Gastroesophageal sphincter (tissue), 4 donors: ENCODE results near the gene FPR1. TPM values are rescaled to one million over a fixed set of nuclear protein-coding genes. Genes with fewer than 3 reads are reported as not detected.
A peak's percentile ranks its signal among the peaks of the same experiment; 100 is the strongest.

Experiments used
- ATAC-seq: fragments of 150-250 bp; one replicate; pipeline ENCODE4 v1.9.1; 2016; ENCODE audit warnings: mild to moderate bottlenecking, moderate library complexity
- H3K27ac ChIP-seq, 4 donors: fragments of 200-600 bp; sonication (generic) in 3 of 4; 1 replicate in 3 of 4; 2 replicates in 1 of 4; pipeline ENCODE4 v1.5.1; 2016 to 2019
- H3K27me3 ChIP-seq: fragments of 200-600 bp; sonication (generic); one replicate; pipeline ENCODE4 v1.5.1; 2019
- H3K36me3 ChIP-seq, 2 donors: fragments of 200-600 bp; sonication (generic); one replicate each; pipeline ENCODE4 v1.5.1; 2019; ENCODE audit warnings: control low read depth in 1 of 2
- H3K4me1 ChIP-seq, 3 donors: fragments of 200-600 bp; sonication (generic); 1 replicate in 2 of 3; 2 replicates in 1 of 3; pipeline ENCODE4 v1.5.1; 2016 to 2019; ENCODE audit warnings: control low read depth in 2 of 3
- H3K4me3 ChIP-seq, 2 donors: fragments of 200-600 bp; sonication (generic); one replicate each; pipeline ENCODE4 v1.5.1; 2019; ENCODE audit warnings: mild to moderate bottlenecking in 1 of 2, moderate library complexity in 1 of 2
- H3K9me3 ChIP-seq, 3 donors: fragments of 200-600 bp; sonication (generic); one replicate each; pipeline ENCODE4 v1.5.1; 2017 to 2019; ENCODE audit warnings: control low read depth in 2 of 3
- EP300 ChIP-seq: sonication (generic); formaldehyde crosslinking; IDR thresholded peaks from one replicate; pipeline ENCODE4 v1.6.1; 2017; ENCODE audit warnings: antibody characterized with exemption, mild to moderate bottlenecking
- POLR2A ChIP-seq, 2 donors: fragments of 450-650 bp; IDR thresholded peaks; one replicate each; pipeline ENCODE4 v1.6.1; 2017; ENCODE audit warnings: antibody characterized with exemption in 2 of 2, mild to moderate bottlenecking in 2 of 2, moderate library complexity in 1 of 2
- POLR2AphosphoS5 ChIP-seq: sonication (generic); formaldehyde crosslinking; IDR thresholded peaks from one replicate; pipeline ENCODE4 v1.6.1; 2017; ENCODE audit warnings: antibody characterized with exemption
- WGBS, 2 donors: methylation state at CpG; one replicate each; pipeline ENCODE4 v1.1.5; 2018; ENCODE audit warnings: low coverage in 1 of 2; 5-methylcytosine and 5-hydroxymethylcytosine counted together
- total RNA-seq, 4 donors: library from RNA; depleted of rRNA; stranded (reverse); fragments of >200 nt; gene quantifications; one replicate each; pipeline ENCODE4 v1.1.0, GENCODE V29; 2016
- TF ChIP-seq, protein P1 (sequence below), 4 experiments: fragments of 200-600 bp in 2 of 4; fragments of 450-650 bp in 2 of 4; sonication (generic) in 1 of 4; IDR thresholded peaks; one replicate each; pipeline ENCODE4 v1.5.1; 2017 to 2019; ENCODE audit warnings: antibody characterized with exemption in 4 of 4, mild to moderate bottlenecking in 2 of 4, moderate library complexity in 2 of 4

The FPR1 gene
- total RNA-seq, 4 donors from 2014 or later, result 0.93 to 19.8 (median 9.2) TPM

DNA sequence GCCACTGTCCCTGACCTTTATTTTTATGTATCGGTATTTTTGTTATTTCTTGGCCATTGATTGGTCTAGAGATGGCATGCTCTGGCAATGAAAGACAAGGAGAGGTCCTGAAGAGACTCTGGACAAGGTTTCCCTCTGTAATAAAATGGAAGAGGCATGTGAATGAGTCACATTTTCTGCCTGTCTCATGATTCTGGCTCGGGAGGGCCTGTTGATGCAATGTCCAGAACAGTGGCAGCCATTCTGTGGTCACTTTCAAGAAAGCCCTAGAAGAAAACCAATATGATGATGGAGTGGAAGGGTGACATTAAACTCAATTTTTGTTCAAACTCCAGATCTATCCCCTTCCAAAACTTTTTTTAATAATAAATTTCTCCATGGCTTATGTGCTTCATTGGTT, 41.3 kb upstream of the FPR1 start:
- H3K36me3 ChIP-seq, result no peaks in the 10 kb centered on the region
- no peak overlapping the region for H3K27ac ChIP-seq
- no peaks in the 10 kb centered on the region for H3K4me1 ChIP-seq
- TF ChIP-seq, protein P1, sequence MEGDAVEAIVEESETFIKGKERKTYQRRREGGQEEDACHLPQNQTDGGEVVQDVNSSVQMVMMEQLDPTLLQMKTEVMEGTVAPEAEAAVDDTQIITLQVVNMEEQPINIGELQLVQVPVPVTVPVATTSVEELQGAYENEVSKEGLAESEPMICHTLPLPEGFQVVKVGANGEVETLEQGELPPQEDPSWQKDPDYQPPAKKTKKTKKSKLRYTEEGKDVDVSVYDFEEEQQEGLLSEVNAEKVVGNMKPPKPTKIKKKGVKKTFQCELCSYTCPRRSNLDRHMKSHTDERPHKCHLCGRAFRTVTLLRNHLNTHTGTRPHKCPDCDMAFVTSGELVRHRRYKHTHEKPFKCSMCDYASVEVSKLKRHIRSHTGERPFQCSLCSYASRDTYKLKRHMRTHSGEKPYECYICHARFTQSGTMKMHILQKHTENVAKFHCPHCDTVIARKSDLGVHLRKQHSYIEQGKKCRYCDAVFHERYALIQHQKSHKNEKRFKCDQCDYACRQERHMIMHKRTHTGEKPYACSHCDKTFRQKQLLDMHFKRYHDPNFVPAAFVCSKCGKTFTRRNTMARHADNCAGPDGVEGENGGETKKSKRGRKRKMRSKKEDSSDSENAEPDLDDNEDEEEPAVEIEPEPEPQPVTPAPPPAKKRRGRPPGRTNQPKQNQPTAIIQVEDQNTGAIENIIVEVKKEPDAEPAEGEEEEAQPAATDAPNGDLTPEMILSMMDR (IDR thresholded peaks at IDR 0.05), result no peak
- TF ChIP-seq POLR2AphosphoS5 (no peak), POLR2A (IDR thresholded peaks at IDR 0.05) (no peak), EP300 (no peak)
- no peak for ATAC-seq
- no peak overlapping the region for H3K4me3 ChIP-seq
- peaks cover 0 to 5% (median 0%) of the 10 kb centered on the region in 3 donors for H3K9me3 ChIP-seq
- WGBS, 2 donors, result 61 to 72% methylated on average over 2 of the region's 2 CpGs
- peaks cover 34% of the 10 kb centered on the region for H3K27me3 ChIP-seq

DNA sequence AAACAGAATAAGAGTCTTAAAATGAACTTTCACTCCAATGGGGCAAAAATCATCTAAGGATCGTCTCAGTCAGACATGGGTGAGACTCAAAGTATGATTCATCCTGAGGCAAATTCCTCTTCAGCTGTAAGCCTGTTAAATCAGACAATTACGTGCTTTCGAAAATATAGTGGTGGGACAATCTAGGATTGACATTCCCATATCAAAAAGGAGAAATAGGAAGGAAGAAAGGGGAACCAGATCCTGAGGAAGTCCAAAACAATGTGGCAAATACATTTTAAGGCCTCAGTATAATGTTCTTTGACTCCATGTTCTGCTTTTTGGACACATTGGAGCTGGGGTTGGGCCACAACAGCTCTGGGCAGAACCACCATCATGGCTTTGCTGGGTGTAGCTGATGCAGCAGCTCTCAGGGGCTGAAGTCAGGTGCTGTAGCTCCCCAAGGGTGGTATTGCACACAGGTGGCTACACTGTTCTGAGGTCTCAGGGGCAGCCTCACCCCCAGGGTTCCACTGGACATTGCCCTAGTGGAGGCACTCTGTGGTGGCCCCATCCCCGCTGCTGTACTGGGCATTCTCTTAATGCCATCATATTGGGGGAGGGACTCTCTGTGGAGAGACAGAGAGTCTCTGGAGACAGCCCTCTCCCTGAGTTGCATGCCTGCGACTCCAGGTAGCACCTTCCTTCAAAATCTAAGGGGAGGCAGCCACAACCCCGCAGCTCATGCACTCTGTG, 37.5 kb upstream of the FPR1 start:
- no peak overlapping the region for H3K4me3 ChIP-seq
- 73 to 78% methylated on average over 3 of the region's 6 CpGs for WGBS, 2 donors
- no peaks in the 10 kb centered on the region for H3K36me3 ChIP-seq
- no peak overlapping the region for H3K27ac ChIP-seq
- peaks cover 49% of the 10 kb centered on the region for H3K27me3 ChIP-seq
- no peaks in the 10 kb centered on the region for H3K4me1 ChIP-seq
- H3K9me3 ChIP-seq, result peaks cover 0 to 5% (median 0%) of the 10 kb centered on the region in 3 donors
- no peak for TF ChIP-seq EP300
- TF ChIP-seq POLR2A (IDR thresholded peaks at IDR 0.05), result no peak
- no peak for TF ChIP-seq POLR2AphosphoS5
- TF ChIP-seq, protein P1 (IDR thresholded peaks at IDR 0.05), result no peak
- no peak for ATAC-seq

DNA sequence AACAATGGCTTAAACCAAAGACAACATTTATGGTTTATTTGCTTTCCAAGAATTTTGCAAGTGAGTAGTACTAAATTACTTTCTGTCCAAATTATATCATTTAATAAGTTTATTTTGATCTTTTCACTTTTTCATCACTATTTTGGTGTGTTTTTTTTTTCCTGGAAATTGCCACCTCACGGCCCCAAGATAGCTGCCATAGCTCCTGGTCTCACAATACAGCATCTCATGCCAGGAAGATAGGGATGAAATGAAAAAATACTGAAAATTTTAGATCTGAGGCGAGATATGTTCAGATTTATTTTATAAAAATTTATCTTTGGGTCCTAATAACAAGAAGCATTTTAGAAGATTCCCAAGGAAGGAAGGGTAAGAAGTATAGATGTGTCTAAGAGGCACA, 36.4 kb upstream of the FPR1 start:
- TF ChIP-seq EP300, result no peak
- TF ChIP-seq, protein P1 (IDR thresholded peaks at IDR 0.05), result no peak
- TF ChIP-seq POLR2A (IDR thresholded peaks at IDR 0.05), result no peak
- no peak for TF ChIP-seq POLR2AphosphoS5
- Histone ChIP-seq H3K4me3 (no peak overlapping the region), H3K9me3 (peaks cover 0 to 4% (median 0%) of the 10 kb centered on the region in 3 donors), H3K27ac (no peak overlapping the region), H3K27me3 (peaks cover 51% of the 10 kb centered on the region), H3K36me3 (no peaks in the 10 kb centered on the region), H3K4me1 (no peaks in the 10 kb centered on the region)
- WGBS, 2 donors, result 55 to 86% methylated on average over 1 to 2 of the region's 2 CpGs
- no peak for ATAC-seq

DNA sequence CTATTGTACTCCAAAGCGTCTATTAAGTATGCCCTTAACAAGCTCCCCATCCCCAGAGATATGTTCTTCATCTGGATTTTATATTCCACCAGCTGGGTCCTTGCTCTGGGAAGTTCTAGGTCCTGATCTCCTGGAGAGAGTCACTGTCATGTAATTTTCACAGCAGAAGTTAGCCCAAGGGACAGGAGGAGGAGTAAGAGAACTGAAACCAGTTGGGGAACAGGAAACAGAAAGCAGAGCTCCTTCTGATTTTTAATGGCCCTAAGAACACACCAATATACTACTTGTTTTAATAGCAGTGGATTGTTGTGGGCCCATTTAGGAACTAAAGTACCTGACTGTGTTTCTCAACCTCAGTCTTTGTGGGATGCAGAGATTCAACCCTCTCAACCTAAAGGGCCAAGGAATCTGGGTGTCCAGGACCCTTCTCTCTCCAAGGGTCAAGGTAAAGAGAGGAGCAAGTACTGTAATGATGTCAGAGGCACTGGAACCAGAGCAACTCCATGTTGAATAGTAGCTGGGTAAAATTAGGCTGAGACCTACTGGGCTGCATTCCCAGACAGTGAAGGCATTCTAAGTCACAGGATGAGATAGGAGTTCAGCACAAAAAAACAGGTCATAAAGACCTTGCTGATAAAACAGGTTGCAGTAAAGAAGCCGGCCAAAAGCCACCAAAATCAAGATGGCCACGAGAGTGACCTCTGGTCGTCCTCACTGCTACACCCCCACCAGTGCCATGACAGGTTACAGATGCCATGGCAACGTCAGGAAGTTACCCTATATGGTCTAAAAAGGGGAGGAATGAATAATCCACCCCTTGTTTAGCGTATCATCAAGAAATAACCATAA, 35.2 kb upstream of the FPR1 start:
- Histone ChIP-seq H3K27me3 (peaks cover 51% of the 10 kb centered on the region), H3K27ac (peak overlapping the region in 1 of 4 donors; percentile 8), H3K36me3 (no peaks in the 10 kb centered on the region), H3K9me3 (no peaks in the 10 kb centered on the region), H3K4me1 (no peaks in the 10 kb centered on the region), H3K4me3 (no peak overlapping the region)
- no peak for ATAC-seq
- TF ChIP-seq POLR2AphosphoS5 (no peak), POLR2A (IDR thresholded peaks at IDR 0.05) (no peak), EP300 (no peak)
- TF ChIP-seq, protein P1 (IDR thresholded peaks at IDR 0.05), result no peak
- 62 to 63% methylated on average over 1 to 6 of the region's 6 CpGs for WGBS, 2 donors
